Measurements from ENCODE around the gene RREB1. TPM values are rescaled to one million over a fixed set of nuclear protein-coding genes. Genes with fewer than 3 reads are reported as not detected.
A peak's percentile ranks its signal among the peaks of the same experiment; 100 is the strongest.

RREB1 gene
- total RNA-seq, 1 donor from 2014 or later: 41.8 TPM

GRCh38 chr6:7236306-7237209 is 128.8 kb downstream of the RREB1 start:
- FAIRE-seq (no peak), DNase-seq (ENCODE audit: low read depth) (no peak)
- peaks cover 42% of the 10 kb centered on the region for H3K79me2 ChIP-seq (ENCODE audit: insufficient read depth, low read length)

GRCh38 chr6:7237653-7238188 is 130.0 kb downstream of the RREB1 start:
- no peak overlapping the region for H3K4me2 ChIP-seq (ENCODE audit: low read length)
- H3K4me1 ChIP-seq (ENCODE audit: insufficient read depth, low read length): peaks cover 13% of the 10 kb centered on the region
- no peak for TF ChIP-seq EZH2 (IDR thresholded peaks at IDR 0.05; ENCODE audit: insufficient read depth, low read length)
- no peak for TF ChIP-seq CTCF (IDR thresholded peaks at IDR 0.05; ENCODE audit: insufficient read depth, low read depth, low read length)
- no peak overlapping the region for H2AFZ ChIP-seq (ENCODE audit: low read depth, low read length)
- no peak overlapping the region for H3K4me3 Mint-ChIP-seq (ENCODE audit: unreplicated experiment)
- H3K27me3 Mint-ChIP-seq (ENCODE audit: low read depth, unreplicated experiment): no peaks in the 10 kb centered on the region
- FAIRE-seq (no peak), DNase-seq (ENCODE audit: low read depth) (no peak)
- peaks cover 28% of the 10 kb centered on the region for H3K36me3 Mint-ChIP-seq (ENCODE audit: low read depth, unreplicated experiment)
- peaks cover 8% of the 10 kb centered on the region for H3K36me3 ChIP-seq (ENCODE audit: insufficient read depth, low read length)
- peak overlapping the region; percentile 43 for H3K27ac Mint-ChIP-seq (ENCODE audit: unreplicated experiment)
- H3K4me3 ChIP-seq (ENCODE audit: insufficient read depth, low read depth, low read length): no peak overlapping the region
- H3K9me3 ChIP-seq (ENCODE audit: insufficient read depth, low read depth, low read length): no peaks in the 10 kb centered on the region
- peaks cover 54% of the 10 kb centered on the region for H4K20me1 ChIP-seq (ENCODE audit: insufficient read depth, low read length)
- H3K4me1 Mint-ChIP-seq (ENCODE audit: low read depth, unreplicated experiment): peaks cover 17% of the 10 kb centered on the region
- H3K27me3 ChIP-seq (ENCODE audit: insufficient read depth, low read length): no peaks in the 10 kb centered on the region
- peaks cover 33% of the 10 kb centered on the region for H3K79me2 ChIP-seq (ENCODE audit: insufficient read depth, low read length)
- H3K9ac ChIP-seq (ENCODE audit: low read length): no peak overlapping the region
- H3K27ac ChIP-seq (ENCODE audit: low read depth, low read length): no peak overlapping the region
- no peaks in the 10 kb centered on the region for H3K9me3 Mint-ChIP-seq (ENCODE audit: unreplicated experiment)

More at GRCh38 chr6:7236306-7237209, 128.8 kb downstream of the RREB1 start:
- H3K4me1 Mint-ChIP-seq (ENCODE audit: low read depth, unreplicated experiment): peaks cover 8% of the 10 kb centered on the region
- TF ChIP-seq EZH2 (IDR thresholded peaks at IDR 0.05; ENCODE audit: insufficient read depth, low read length) (no peak), CTCF (IDR thresholded peaks at IDR 0.05; ENCODE audit: insufficient read depth, low read depth, low read length) (no peak)
- Histone ChIP-seq H3K27me3 (ENCODE audit: insufficient read depth, low read length) (no peaks in the 10 kb centered on the region), H3K36me3 (ENCODE audit: insufficient read depth, low read length) (peaks cover 13% of the 10 kb centered on the region), H2AFZ (ENCODE audit: low read depth, low read length) (no peak overlapping the region), H3K9me3 (ENCODE audit: insufficient read depth, low read depth, low read length) (no peaks in the 10 kb centered on the region), H3K4me1 (ENCODE audit: insufficient read depth, low read length) (peaks cover 3% of the 10 kb centered on the region), H3K27ac (ENCODE audit: low read depth, low read length) (no peak overlapping the region), H3K4me3 (ENCODE audit: insufficient read depth, low read depth, low read length) (no peak overlapping the region), H4K20me1 (ENCODE audit: insufficient read depth, low read length) (peaks cover 59% of the 10 kb centered on the region), H3K9ac (ENCODE audit: low read length) (no peak overlapping the region), H3K4me2 (ENCODE audit: low read length) (no peak overlapping the region)
- no peak overlapping the region for H3K4me3 Mint-ChIP-seq (ENCODE audit: unreplicated experiment)
- no peak overlapping the region for H3K27ac Mint-ChIP-seq (ENCODE audit: unreplicated experiment)
- peaks cover 26% of the 10 kb centered on the region for H3K36me3 Mint-ChIP-seq (ENCODE audit: low read depth, unreplicated experiment)
- H3K27me3 Mint-ChIP-seq (ENCODE audit: low read depth, unreplicated experiment): no peaks in the 10 kb centered on the region
- no peaks in the 10 kb centered on the region for H3K9me3 Mint-ChIP-seq (ENCODE audit: unreplicated experiment)
